NCI-H748 treated with DMSO at 0.1 percent for 48 hours (cell line): ENCODE measurements around the gene ADAMTS4.
A peak's percentile ranks its signal among the peaks of the same experiment; 100 is the strongest.

Experiments used
- DNase-seq: peaks from one replicate; lab custom pipeline; 2025; lab: John Stamatoyannopoulos, UW

ADAMTS4 gene

GRCh38 chr1:161172776-161173376 is 26.0 kb downstream of the ADAMTS4 start:
- DNase-seq = no peak

GRCh38 chr1:161172349-161172748 is 26.5 kb downstream of the ADAMTS4 start:
- no peak for DNase-seq

- DNase-seq = no peak
Measured at GRCh38 chr1:161171696-161172095, 27.2 kb downstream of the ADAMTS4 start.

GRCh38 chr1:161171191-161171590 is 27.7 kb downstream of the ADAMTS4 start:
- DNase-seq = no peak

- no peak for DNase-seq
Measured at GRCh38 chr1:161168906-161169305, 29.9 kb downstream of the ADAMTS4 start.

- peak; percentile 23 for DNase-seq
Measured at GRCh38 chr1:161166669-161167548, 31.9 kb downstream of the ADAMTS4 start.

- peak; percentile 95 for DNase-seq
Measured at GRCh38 chr1:161165742-161166668, 32.8 kb downstream of the ADAMTS4 start, which contains the start of gene PPOX. Gene PPOX (plus strand): TSS chr1:161166426. CDS start chr1:161166848, 422 bp downstream.

GRCh38 chr1:161164901-161165610 is 33.8 kb downstream of the ADAMTS4 start:
- no peak for DNase-seq

- no peak for DNase-seq
Measured at GRCh38 chr1:161163793-161164192, 35.1 kb downstream of the ADAMTS4 start.

- no peak for DNase-seq
Measured at GRCh38 chr1:161162806-161163205, 36.0 kb downstream of the ADAMTS4 start.

- DNase-seq = no peak
Measured at GRCh38 chr1:161162052-161162451, 36.8 kb downstream of the ADAMTS4 start.

GRCh38 chr1:161161652-161162051 is 37.2 kb downstream of the ADAMTS4 start:
- no peak for DNase-seq

GRCh38 chr1:161160671-161161145 is 38.1 kb downstream of the ADAMTS4 start:
- DNase-seq = no peak

- DNase-seq = no peak
Measured at GRCh38 chr1:161159913-161160243, 39.0 kb downstream of the ADAMTS4 start.

- DNase-seq = peak; percentile 87
Measured at GRCh38 chr1:161159087-161159912, 39.6 kb downstream of the ADAMTS4 start, which contains the start of gene USP21. Gene USP21 (plus strand): TSS chr1:161159500. CDS start chr1:161160641, 1,141 bp downstream.

- DNase-seq = no peak
Measured at GRCh38 chr1:161158316-161159010, 40.4 kb downstream of the ADAMTS4 start.

GRCh38 chr1:161157867-161158266 is 41.0 kb downstream of the ADAMTS4 start:
- no peak for DNase-seq

- peak; percentile 87 for DNase-seq
Measured at GRCh38 chr1:161153682-161154337, 45.0 kb downstream of the ADAMTS4 start, which contains the start of gene UFC1. Gene UFC1 (plus strand): TSS chr1:161153978. CDS start chr1:161153998, 20 bp downstream.

GRCh38 chr1:161153176-161153575 is 45.7 kb downstream of the ADAMTS4 start:
- no peak for DNase-seq
